ENCODE measurements around the gene KRTAP20-4. TPM values are rescaled to one million over a fixed set of nuclear protein-coding genes. Genes with fewer than 3 reads are reported as not detected.

The KRTAP20-4 gene
- total RNA-seq, 1 donor from 2014 or later, result not detected

GRCh38 chr21:30590297-30590696, 30.1 kb upstream of the KRTAP20-4 start, which contains the start of gene KRTAP22-2:
TSS of gene KRTAP22-2 (minus strand) at chr21:30590397.
- no peak for DNase-seq (ENCODE audit: low spot score, unreplicated experiment)
- Mint-ChIP-seq H3K27ac (no peak within 1 kb of the TSS), H3K36me3 (ENCODE audit: insufficient read depth) (no peaks in the 10 kb centered on the region), H3K4me1 (ENCODE audit: low read depth) (no peaks in the 10 kb centered on the region), H3K27me3 (no peaks in the 10 kb centered on the region), H3K9me3 (ENCODE audit: low read depth) (peaks cover 14% of the 10 kb centered on the region), H3K4me3 (ENCODE audit: low read depth) (no peak within 1 kb of the TSS)
- TF ChIP-seq, protein P1, sequence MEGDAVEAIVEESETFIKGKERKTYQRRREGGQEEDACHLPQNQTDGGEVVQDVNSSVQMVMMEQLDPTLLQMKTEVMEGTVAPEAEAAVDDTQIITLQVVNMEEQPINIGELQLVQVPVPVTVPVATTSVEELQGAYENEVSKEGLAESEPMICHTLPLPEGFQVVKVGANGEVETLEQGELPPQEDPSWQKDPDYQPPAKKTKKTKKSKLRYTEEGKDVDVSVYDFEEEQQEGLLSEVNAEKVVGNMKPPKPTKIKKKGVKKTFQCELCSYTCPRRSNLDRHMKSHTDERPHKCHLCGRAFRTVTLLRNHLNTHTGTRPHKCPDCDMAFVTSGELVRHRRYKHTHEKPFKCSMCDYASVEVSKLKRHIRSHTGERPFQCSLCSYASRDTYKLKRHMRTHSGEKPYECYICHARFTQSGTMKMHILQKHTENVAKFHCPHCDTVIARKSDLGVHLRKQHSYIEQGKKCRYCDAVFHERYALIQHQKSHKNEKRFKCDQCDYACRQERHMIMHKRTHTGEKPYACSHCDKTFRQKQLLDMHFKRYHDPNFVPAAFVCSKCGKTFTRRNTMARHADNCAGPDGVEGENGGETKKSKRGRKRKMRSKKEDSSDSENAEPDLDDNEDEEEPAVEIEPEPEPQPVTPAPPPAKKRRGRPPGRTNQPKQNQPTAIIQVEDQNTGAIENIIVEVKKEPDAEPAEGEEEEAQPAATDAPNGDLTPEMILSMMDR (IDR thresholded peaks at IDR 0.05; ENCODE audit: unreplicated experiment), result no peak

- no peak within 1 kb of the TSS for H3K27ac Mint-ChIP-seq
- DNase-seq (ENCODE audit: low spot score, unreplicated experiment), result no peak
- no peaks in the 10 kb centered on the region for H3K4me1 Mint-ChIP-seq (ENCODE audit: low read depth)
- no peaks in the 10 kb centered on the region for H3K27me3 Mint-ChIP-seq
- peaks cover 2% of the 10 kb centered on the region for H3K36me3 Mint-ChIP-seq (ENCODE audit: insufficient read depth)
- no peak within 1 kb of the TSS for H3K4me3 Mint-ChIP-seq (ENCODE audit: low read depth)
- TF ChIP-seq, protein P1 (IDR thresholded peaks at IDR 0.05; ENCODE audit: unreplicated experiment), result no peak
- peaks cover 16% of the 10 kb centered on the region for H3K9me3 Mint-ChIP-seq (ENCODE audit: low read depth)
These were observed 28.3 kb upstream of the KRTAP20-4 start, which contains the start of gene KRTAP6-3 for GRCh38 chr21:30592140-30592539. TSS of gene KRTAP6-3 (plus strand) at chr21:30592440. CDS start at chr21:30592446, 6 bp downstream.

DNA sequence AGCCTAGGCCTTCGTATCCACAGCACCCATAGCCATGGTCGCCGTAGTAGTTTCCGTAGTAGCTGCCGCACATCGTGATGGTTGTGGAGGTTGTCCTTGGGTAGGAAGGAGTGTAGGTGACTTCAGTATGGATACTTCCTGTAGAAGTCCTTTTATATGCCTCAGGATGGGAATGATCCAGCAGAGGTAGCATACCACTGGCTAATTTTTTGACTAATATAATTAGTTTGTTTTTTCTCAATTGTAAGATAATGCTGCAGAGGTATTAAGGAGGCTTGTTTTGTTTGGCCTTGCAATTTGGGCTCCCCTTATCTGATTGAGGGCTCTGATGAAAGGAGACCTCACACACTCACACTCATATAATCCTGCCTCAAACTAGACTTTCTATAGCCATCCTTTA, 21.6 kb upstream of the KRTAP20-4 start, which contains the start of gene KRTAP6-2:
KRTAP6-2 (minus strand) TSS at position 101 of the 400 bp plus-strand sequence; CDS start at position 73, 28 bp downstream.
- H3K4me1 Mint-ChIP-seq (ENCODE audit: low read depth), result no peaks in the 10 kb centered on the region
- DNase-seq (ENCODE audit: low spot score, unreplicated experiment), result no peak
- H3K36me3 Mint-ChIP-seq (ENCODE audit: insufficient read depth), result peaks cover 2% of the 10 kb centered on the region
- peaks cover 20% of the 10 kb centered on the region for H3K9me3 Mint-ChIP-seq (ENCODE audit: low read depth)
- no peak within 1 kb of the TSS for H3K27ac Mint-ChIP-seq
- TF ChIP-seq, protein P1 (IDR thresholded peaks at IDR 0.05; ENCODE audit: unreplicated experiment), result no peak
- H3K4me3 Mint-ChIP-seq (ENCODE audit: low read depth), result no peak within 1 kb of the TSS
- no peaks in the 10 kb centered on the region for H3K27me3 Mint-ChIP-seq

GRCh38 chr21:30600787-30601186, 19.6 kb upstream of the KRTAP20-4 start, which contains the start of gene KRTAP22-1:
TSS of gene KRTAP22-1 (plus strand) at chr21:30601087.
- peaks cover 22% of the 10 kb centered on the region for H3K9me3 Mint-ChIP-seq (ENCODE audit: low read depth)
- TF ChIP-seq, protein P1 (IDR thresholded peaks at IDR 0.05; ENCODE audit: unreplicated experiment), result no peak
- H3K4me3 Mint-ChIP-seq (ENCODE audit: low read depth), result no peak within 1 kb of the TSS
- peaks cover 2% of the 10 kb centered on the region for H3K36me3 Mint-ChIP-seq (ENCODE audit: insufficient read depth)
- H3K4me1 Mint-ChIP-seq (ENCODE audit: low read depth), result no peaks in the 10 kb centered on the region
- no peak within 1 kb of the TSS for H3K27ac Mint-ChIP-seq
- H3K27me3 Mint-ChIP-seq, result no peaks in the 10 kb centered on the region
- no peak for DNase-seq (ENCODE audit: low spot score, unreplicated experiment)

- peaks cover 37% of the 10 kb centered on the region for H3K9me3 Mint-ChIP-seq (ENCODE audit: low read depth)
- H3K27ac Mint-ChIP-seq, result no peak overlapping the region
- no peaks in the 10 kb centered on the region for H3K36me3 Mint-ChIP-seq (ENCODE audit: insufficient read depth)
- TF ChIP-seq, protein P1 (IDR thresholded peaks at IDR 0.05; ENCODE audit: unreplicated experiment), result no peak
- no peaks in the 10 kb centered on the region for H3K4me1 Mint-ChIP-seq (ENCODE audit: low read depth)
- no peak for DNase-seq (ENCODE audit: low spot score, unreplicated experiment)
- no peaks in the 10 kb centered on the region for H3K27me3 Mint-ChIP-seq
- no peak overlapping the region for H3K4me3 Mint-ChIP-seq (ENCODE audit: low read depth)
These were observed 14.5 kb upstream of the KRTAP20-4 start for GRCh38 chr21:30605968-30606367.

All from progenitor cell of endocrine pancreas (in vitro differentiated cells).